HG02973 (cell line): ENCODE measurements around the gene TRMT2A.

Source experiments
- ATAC-seq: cut with Tn5 transposase; IDR thresholded peaks from one replicate; pipeline ENCODE4 v1.9.1; 2021; ENCODE audit warnings: moderate library complexity; ENCODE audit not compliant: unreplicated experiment

Gene TRMT2A

DNA sequence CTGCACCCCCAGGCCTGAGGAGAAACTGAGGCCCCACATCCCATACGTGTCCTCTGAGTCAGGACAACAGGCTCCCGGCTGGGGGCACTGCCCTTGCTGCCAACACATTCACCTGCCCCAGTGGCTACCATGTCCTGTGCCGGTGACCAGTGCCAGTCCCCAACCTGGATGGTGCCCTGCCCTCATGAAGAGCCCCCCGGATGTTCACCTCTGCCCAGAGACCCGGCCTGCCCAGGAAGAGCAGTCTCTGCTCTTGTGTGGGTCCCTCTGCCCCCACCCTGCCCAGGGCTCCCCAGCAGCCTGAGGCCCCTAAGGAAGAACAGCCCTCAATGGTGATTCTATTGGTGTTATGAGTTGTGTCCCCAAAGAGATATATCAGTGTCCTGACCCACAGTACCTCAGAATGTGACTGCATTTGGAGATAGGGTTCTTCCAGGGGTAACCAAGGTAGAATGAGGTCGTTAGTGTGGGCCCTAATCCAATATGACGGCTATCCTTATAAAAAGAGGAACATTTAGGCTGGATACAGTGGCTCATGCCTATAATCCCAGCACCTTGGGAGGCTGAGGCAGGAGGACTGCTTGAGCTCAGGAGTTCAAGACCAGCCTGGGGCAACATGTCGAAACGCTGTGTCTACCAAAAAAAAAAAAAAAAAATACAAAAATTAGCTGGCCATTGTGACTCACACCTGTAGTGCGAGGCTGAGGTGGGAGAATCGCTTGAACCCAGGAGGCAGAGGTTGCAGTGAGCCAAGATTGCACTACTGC is 50.2 kb downstream of the TRMT2A start:
- ATAC-seq: no peak

DNA sequence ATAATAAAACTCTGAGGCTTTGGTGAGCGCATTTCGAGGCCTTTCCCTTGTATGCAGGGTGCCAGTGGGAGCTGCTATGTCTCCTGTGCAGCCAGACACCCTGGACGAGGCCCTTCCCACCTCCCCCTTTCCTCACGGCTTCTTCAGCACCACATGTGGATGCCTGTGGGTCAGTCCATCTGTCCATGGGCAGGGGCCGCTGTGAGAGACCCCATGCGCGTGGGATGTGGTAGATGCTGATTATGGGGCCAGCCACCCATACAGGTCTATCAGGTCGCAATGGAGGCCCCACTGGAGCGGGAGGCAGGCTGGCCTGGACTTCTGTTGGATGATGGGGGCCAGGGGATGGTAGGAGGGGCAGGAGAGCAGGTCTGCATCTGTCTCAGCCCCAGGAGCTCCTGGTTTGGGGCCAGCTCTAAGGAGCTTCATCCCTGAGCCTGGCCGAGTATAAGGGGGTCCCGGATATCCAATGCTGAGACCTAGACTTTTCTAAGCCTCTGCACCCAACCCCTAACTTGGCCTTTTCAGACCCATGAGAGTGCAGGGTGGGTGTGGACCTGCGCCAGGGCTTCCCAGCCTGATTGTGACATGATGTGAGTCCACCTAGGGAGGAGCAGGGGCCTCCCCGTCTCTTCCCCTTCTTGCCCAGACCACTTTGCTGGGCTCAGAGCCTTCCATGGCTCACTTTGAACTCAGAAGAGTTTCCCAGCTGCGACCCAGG is 51.0 kb downstream of the TRMT2A start:
- ATAC-seq: no peak

DNA sequence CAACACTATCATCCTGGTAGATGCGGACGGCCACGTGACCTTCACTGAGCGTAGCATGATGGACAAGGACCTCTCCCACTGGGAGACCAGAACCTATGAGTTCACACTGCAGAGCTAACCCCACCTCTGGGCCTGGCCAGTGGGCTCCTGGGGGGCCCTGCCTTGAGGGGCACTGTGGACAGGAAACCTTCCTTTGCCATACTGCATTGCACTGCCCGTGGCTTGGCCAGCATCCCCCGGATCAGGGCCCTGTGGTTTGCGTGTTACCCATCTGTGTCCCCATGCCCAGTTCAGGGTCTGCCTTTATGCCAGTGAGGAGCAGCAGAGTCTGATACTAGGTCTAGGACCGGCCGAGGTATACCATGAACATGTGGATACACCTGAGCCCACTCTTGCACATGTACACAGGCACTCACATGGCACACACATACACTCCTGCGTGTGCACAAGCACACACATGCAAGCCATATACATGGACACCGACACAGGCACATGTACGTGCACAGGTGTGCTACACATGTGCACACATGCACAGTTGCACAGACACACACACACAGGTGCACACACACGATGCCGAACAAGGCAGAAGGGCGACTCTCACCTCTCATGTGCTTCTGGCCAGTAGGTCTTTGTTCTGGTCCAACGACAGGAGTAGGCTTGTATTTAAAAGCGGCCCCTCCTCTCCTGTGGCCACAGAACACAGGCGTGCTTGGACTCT is 52.3 kb downstream of the TRMT2A start:
- ATAC-seq: no peak

DNA sequence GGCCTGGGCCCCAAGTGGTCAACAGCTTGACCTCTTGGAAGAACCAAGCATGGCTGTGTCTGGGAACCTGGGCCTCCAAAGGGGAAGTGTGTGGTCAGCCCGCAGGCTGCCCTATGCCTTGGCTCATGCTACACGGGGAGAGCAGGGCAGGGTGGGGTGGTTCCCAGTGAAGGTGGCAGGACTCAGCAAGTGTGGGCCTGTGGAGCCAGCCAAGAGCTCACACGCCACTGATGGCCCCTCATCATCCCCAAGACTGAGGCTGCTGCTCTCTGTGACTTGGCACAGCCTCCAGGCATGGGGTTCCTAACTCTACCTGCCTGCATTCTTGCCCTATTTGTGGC is 52.9 kb downstream of the TRMT2A start:
- no peak for ATAC-seq

DNA sequence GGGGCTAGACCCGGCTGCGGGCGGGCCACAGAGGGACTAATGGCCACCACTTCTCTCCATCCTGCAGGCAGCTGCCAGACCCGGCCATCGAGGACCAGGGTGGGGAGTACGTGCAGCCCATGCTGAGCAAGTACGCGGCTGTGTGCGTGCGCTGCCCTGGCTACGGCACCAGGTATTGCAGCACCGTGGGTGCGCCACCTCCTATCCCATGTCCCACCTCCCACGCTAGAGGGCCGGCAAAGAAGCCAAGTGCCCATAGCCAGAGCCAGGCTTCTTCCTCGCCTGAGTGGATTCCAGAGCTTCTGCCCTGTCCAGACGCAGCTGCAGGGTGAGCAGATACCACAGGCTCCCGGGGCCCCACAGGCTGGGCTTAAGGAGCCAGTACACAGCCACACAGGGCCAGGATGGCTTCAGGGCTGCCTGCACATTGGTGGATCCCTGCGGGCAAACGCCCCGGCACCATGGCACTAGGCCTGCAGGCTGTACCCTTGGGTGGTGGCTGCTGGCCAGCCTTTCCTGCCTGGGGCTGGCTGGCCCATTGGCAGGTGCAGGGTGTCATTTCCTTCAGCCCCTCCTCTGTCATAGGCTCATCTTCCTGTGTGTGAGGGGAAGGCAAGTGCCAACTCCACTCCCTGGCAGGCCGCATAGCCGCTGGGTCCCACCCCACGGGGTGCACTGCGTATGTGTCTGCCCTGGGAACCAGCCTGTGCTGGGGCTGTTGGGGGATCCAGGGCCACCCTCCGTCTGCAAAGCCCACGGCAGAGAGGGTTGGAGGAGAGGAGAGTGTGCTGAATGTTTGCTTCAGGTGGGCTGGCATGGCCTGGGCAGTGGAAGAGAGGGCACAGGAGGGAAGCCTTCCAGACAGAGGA is 53.5 kb downstream of the TRMT2A start:
- no peak for ATAC-seq

DNA sequence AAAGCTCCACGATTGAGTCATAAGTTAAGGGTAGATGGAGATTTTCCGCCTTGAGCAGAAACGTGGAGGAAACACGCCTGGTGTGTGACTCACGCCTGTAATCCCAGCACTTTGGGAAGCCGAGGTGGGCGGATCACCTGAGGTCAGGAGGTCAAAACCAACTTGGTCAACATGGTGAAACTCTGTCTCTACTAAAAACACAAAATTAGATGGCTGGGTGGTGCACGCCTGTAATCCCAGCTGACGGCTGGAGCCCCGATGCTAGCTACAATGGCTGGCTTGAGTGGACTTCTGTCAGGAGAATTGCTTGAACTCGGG is 54.3 kb downstream of the TRMT2A start:
- ATAC-seq: no peak

DNA sequence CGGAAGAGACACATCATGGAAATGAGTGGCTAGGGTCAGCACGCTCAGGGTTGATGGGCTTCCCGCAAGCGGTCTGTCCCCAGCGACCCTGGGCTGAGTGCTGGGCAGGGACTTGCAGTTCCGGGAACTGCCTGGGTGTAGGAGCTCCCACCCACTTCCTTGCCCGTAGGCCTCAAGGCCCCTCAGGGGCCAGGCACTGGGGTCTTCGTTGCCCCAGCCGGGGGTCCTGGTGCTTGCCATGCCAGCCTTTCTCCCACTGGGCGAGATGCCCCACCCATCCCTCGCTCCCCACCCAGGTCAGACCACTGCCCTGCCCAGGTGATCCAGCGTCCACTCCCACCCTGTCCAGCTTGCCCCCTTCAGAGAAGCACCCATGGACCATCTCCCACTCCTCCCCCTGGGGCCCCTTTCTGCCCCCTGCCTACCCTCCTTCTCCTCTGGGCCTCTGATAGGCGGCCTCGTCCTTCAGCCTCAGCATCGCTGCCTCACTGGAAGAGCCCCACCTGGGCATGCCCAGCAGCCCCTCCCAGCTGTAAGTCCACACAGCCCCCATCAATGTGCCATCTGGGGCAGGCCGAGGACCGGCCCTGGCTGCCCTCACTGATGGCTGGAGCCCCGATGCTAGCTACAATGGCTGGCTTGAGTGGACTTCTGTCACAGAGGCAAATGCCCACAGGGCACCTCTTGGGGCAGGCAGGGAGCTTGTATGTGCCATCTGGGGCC is 54.8 kb downstream of the TRMT2A start:
- ATAC-seq: no peak
